ENCODE measurements around the gene TRIM29.
"Not testable (repeated sequence)": the region's sequence is repeated elsewhere in the genome, so short reads cannot be mapped to it uniquely, and the experiment has no call there.

TRIM29 gene

GRCh38 chr11:120180063-120180462 is 42.1 kb upstream of the TRIM29 start:
- Histone ChIP-seq H3K4me1 (ENCODE audit: control insufficient read depth in 2 of 2, insufficient read depth in 1 of 2, low read depth in 1 of 2, low read length in 2 of 2) (peaks cover 36 to 40% of the 10 kb centered on the region in 2 donors), H3K18ac (ENCODE audit: low read length) (peak overlapping the region; percentile 63), H2AFZ (ENCODE audit: low read length) (peak overlapping the region; percentile 86), H3K27ac (replicated peaks; ENCODE audit: low read length) (peak overlapping the region; percentile 71), H3K4me2 (ENCODE audit: insufficient read depth, low read length, poor library complexity, severe bottlenecking) (peak overlapping the region; percentile 28)
- H3K14ac ChIP-seq (ENCODE audit: low read length); H3K36me3 ChIP-seq (replicated peaks in 1 of 2; ENCODE audit: control insufficient read depth in 2 of 2, insufficient read depth in 2 of 2, low read length in 2 of 2); H3K27me3 ChIP-seq (ENCODE audit: control insufficient read depth in 3 of 3, insufficient read depth in 3 of 3, low read depth in 1 of 3, low read length in 3 of 3); H2BK5ac ChIP-seq (ENCODE audit: low read length); H3K23ac ChIP-seq (ENCODE audit: low read depth, low read length, poor library complexity); H4K91ac ChIP-seq (ENCODE audit: low read depth, low read length, poor library complexity); H2BK15ac ChIP-seq (ENCODE audit: low read length); H3K9me3 ChIP-seq (replicated peaks in 1 of 2; ENCODE audit: control insufficient read depth in 2 of 2, insufficient read depth in 1 of 2, low read depth in 1 of 2, low read length in 2 of 2); H3K4ac ChIP-seq (ENCODE audit: low read length); H3K79me1 ChIP-seq (ENCODE audit: low read depth, low read length); H2BK120ac ChIP-seq (ENCODE audit: low read depth, low read length); DNase-seq (ENCODE audit: low spot score); H3K9ac ChIP-seq (ENCODE audit: low read depth, low read length, poor library complexity); H2BK12ac ChIP-seq (ENCODE audit: low read length); H4K8ac ChIP-seq (ENCODE audit: low read depth, low read length); H3K4me3 ChIP-seq (ENCODE audit: low read length in 2 of 2); H2AK5ac ChIP-seq (ENCODE audit: low read depth, low read length): not testable (repeated sequence)
- WGBS, 2 donors (ENCODE audit: extremely low coverage in 2 of 2, insufficient read length in 2 of 2, insufficient replicate concordance in 1 of 2) = no CpG with 5 or more reads among the region's 6 CpGs

- H3K27me3 ChIP-seq (ENCODE audit: control insufficient read depth in 3 of 3, insufficient read depth in 3 of 3, low read depth in 1 of 3, low read length in 3 of 3) = no peaks in the 10 kb centered on the region
- H3K36me3 ChIP-seq (replicated peaks in 1 of 2; ENCODE audit: control insufficient read depth in 2 of 2, insufficient read depth in 2 of 2, low read length in 2 of 2) = no peaks in the 10 kb centered on the region
- no peaks in the 10 kb centered on the region for H3K79me1 ChIP-seq (ENCODE audit: low read depth, low read length)
- H3K23ac ChIP-seq (ENCODE audit: low read depth, low read length, poor library complexity) = no peak overlapping the region
- H3K4me2 ChIP-seq (ENCODE audit: insufficient read depth, low read length, poor library complexity, severe bottlenecking) = no peak overlapping the region
- H3K9me3 ChIP-seq (replicated peaks in 1 of 2; ENCODE audit: control insufficient read depth in 2 of 2, insufficient read depth in 1 of 2, low read depth in 1 of 2, low read length in 2 of 2) = no peaks in the 10 kb centered on the region
- H2BK5ac ChIP-seq (ENCODE audit: low read length) = no peak overlapping the region
- H2BK120ac ChIP-seq (ENCODE audit: low read depth, low read length) = no peak overlapping the region
- DNase-seq (ENCODE audit: low spot score) = no peak
- 100% methylated on average over 1 of the region's 10 CpGs; no CpG with 5 or more reads in 1 of the 2 donors for WGBS, 2 donors (ENCODE audit: extremely low coverage in 2 of 2, insufficient read length in 2 of 2, insufficient replicate concordance in 1 of 2)
- peak overlapping the region; percentile 76 for H3K18ac ChIP-seq (ENCODE audit: low read length)
- H3K14ac ChIP-seq (ENCODE audit: low read length) = no peak overlapping the region
- H2BK15ac ChIP-seq (ENCODE audit: low read length) = no peak overlapping the region
- H2AK5ac ChIP-seq (ENCODE audit: low read depth, low read length) = peak overlapping the region; percentile 72
- H2BK12ac ChIP-seq (ENCODE audit: low read length) = no peak overlapping the region
- peak overlapping the region; percentile 5 for H3K9ac ChIP-seq (ENCODE audit: low read depth, low read length, poor library complexity)
- no peak overlapping the region for H4K91ac ChIP-seq (ENCODE audit: low read depth, low read length, poor library complexity)
- H3K4me3 ChIP-seq (ENCODE audit: low read length in 2 of 2) = no peak overlapping the region
- H3K4me1 ChIP-seq (ENCODE audit: control insufficient read depth in 2 of 2, insufficient read depth in 1 of 2, low read depth in 1 of 2, low read length in 2 of 2) = peaks cover 35 to 37% of the 10 kb centered on the region in 2 donors
- H3K27ac ChIP-seq (replicated peaks; ENCODE audit: low read length) = no peak overlapping the region
- H3K4ac ChIP-seq (ENCODE audit: low read length) = no peak overlapping the region
- H2AFZ ChIP-seq (ENCODE audit: low read length) = no peak overlapping the region
- H4K8ac ChIP-seq (ENCODE audit: low read depth, low read length) = no peak overlapping the region
Observed at GRCh38 chr11:120179057-120179672, 41.3 kb upstream of the TRIM29 start.

GRCh38 chr11:120178561-120179056 is 40.7 kb upstream of the TRIM29 start:
- Histone ChIP-seq H3K27me3 (ENCODE audit: control insufficient read depth in 3 of 3, insufficient read depth in 3 of 3, low read depth in 1 of 3, low read length in 3 of 3) (no peaks in the 10 kb centered on the region), H2AFZ (ENCODE audit: low read length) (no peak overlapping the region), H4K91ac (ENCODE audit: low read depth, low read length, poor library complexity) (no peak overlapping the region), H3K4me3 (ENCODE audit: low read length in 2 of 2) (no peak overlapping the region), H2AK5ac (ENCODE audit: low read depth, low read length) (peak overlapping the region; percentile 72), H3K4ac (ENCODE audit: low read length) (no peak overlapping the region), H3K14ac (ENCODE audit: low read length) (no peak overlapping the region), H2BK15ac (ENCODE audit: low read length) (no peak overlapping the region), H2BK12ac (ENCODE audit: low read length) (no peak overlapping the region), H3K9me3 (replicated peaks in 1 of 2; ENCODE audit: control insufficient read depth in 2 of 2, insufficient read depth in 1 of 2, low read depth in 1 of 2, low read length in 2 of 2) (no peaks in the 10 kb centered on the region), H3K79me1 (ENCODE audit: low read depth, low read length) (no peaks in the 10 kb centered on the region), H3K9ac (ENCODE audit: low read depth, low read length, poor library complexity) (no peak overlapping the region), H2BK120ac (ENCODE audit: low read depth, low read length) (no peak overlapping the region), H3K36me3 (replicated peaks in 1 of 2; ENCODE audit: control insufficient read depth in 2 of 2, insufficient read depth in 2 of 2, low read length in 2 of 2) (no peaks in the 10 kb centered on the region), H4K8ac (ENCODE audit: low read depth, low read length) (no peak overlapping the region), H3K4me2 (ENCODE audit: insufficient read depth, low read length, poor library complexity, severe bottlenecking) (no peak overlapping the region), H2BK5ac (ENCODE audit: low read length) (no peak overlapping the region), H3K27ac (replicated peaks; ENCODE audit: low read length) (no peak overlapping the region), H3K4me1 (ENCODE audit: control insufficient read depth in 2 of 2, insufficient read depth in 1 of 2, low read depth in 1 of 2, low read length in 2 of 2) (peaks cover 35 to 37% of the 10 kb centered on the region in 2 donors), H3K18ac (ENCODE audit: low read length) (no peak overlapping the region), H3K23ac (ENCODE audit: low read depth, low read length, poor library complexity) (no peak overlapping the region)
- WGBS, 2 donors (ENCODE audit: extremely low coverage in 2 of 2, insufficient read length in 2 of 2, insufficient replicate concordance in 1 of 2) = no CpG with 5 or more reads among the region's 5 CpGs
- DNase-seq (ENCODE audit: low spot score) = no peak

GRCh38 chr11:120174866-120175265 is 37.0 kb upstream of the TRIM29 start:
- Histone ChIP-seq H2BK15ac (ENCODE audit: low read length) (no peak overlapping the region), H3K4ac (ENCODE audit: low read length) (no peak overlapping the region), H3K14ac (ENCODE audit: low read length) (no peak overlapping the region), H2BK120ac (ENCODE audit: low read depth, low read length) (no peak overlapping the region), H4K91ac (ENCODE audit: low read depth, low read length, poor library complexity) (no peak overlapping the region), H2BK5ac (ENCODE audit: low read length) (no peak overlapping the region), H3K9me3 (replicated peaks in 1 of 2; ENCODE audit: control insufficient read depth in 2 of 2, insufficient read depth in 1 of 2, low read depth in 1 of 2, low read length in 2 of 2) (peaks cover 0 to 2% of the 10 kb centered on the region in 2 donors), H2AFZ (ENCODE audit: low read length) (no peak overlapping the region), H3K4me2 (ENCODE audit: insufficient read depth, low read length, poor library complexity, severe bottlenecking) (no peak overlapping the region), H3K79me1 (ENCODE audit: low read depth, low read length) (no peaks in the 10 kb centered on the region), H3K23ac (ENCODE audit: low read depth, low read length, poor library complexity) (no peak overlapping the region), H3K4me1 (ENCODE audit: control insufficient read depth in 2 of 2, insufficient read depth in 1 of 2, low read depth in 1 of 2, low read length in 2 of 2) (peaks cover 10 to 13% of the 10 kb centered on the region in 2 donors), H3K18ac (ENCODE audit: low read length) (no peak overlapping the region), H3K9ac (ENCODE audit: low read depth, low read length, poor library complexity) (no peak overlapping the region), H3K27me3 (ENCODE audit: control insufficient read depth in 3 of 3, insufficient read depth in 3 of 3, low read depth in 1 of 3, low read length in 3 of 3) (peaks cover 0 to 24% (median 16%) of the 10 kb centered on the region in 3 experiments), H4K8ac (ENCODE audit: low read depth, low read length) (no peak overlapping the region), H3K27ac (replicated peaks; ENCODE audit: low read length) (no peak overlapping the region), H2BK12ac (ENCODE audit: low read length) (no peak overlapping the region), H2AK5ac (ENCODE audit: low read depth, low read length) (no peak overlapping the region), H3K36me3 (replicated peaks in 1 of 2; ENCODE audit: control insufficient read depth in 2 of 2, insufficient read depth in 2 of 2, low read length in 2 of 2) (no peaks in the 10 kb centered on the region), H3K4me3 (ENCODE audit: low read length in 2 of 2) (no peak overlapping the region)
- whole genome bisulfite sequencing, 2 donors (ENCODE audit: extremely low coverage in 2 of 2, insufficient read length in 2 of 2, insufficient replicate concordance in 1 of 2) = no CpG with 5 or more reads among the region's 4 CpGs
- DNase-seq (ENCODE audit: low spot score) = no peak

Data from neuronal stem cell (in vitro differentiated cells).